ENCODE data around the gene DPF1.
"Not testable (repeated sequence)": the region's sequence is repeated elsewhere in the genome, so short reads cannot be mapped to it uniquely, and the experiment has no call there.

The DPF1 gene

GRCh38 chr19:38250821-38251563, 27.0 kb upstream of the DPF1 start:
- DNase-seq (ENCODE audit: low read depth): no peak

DNA sequence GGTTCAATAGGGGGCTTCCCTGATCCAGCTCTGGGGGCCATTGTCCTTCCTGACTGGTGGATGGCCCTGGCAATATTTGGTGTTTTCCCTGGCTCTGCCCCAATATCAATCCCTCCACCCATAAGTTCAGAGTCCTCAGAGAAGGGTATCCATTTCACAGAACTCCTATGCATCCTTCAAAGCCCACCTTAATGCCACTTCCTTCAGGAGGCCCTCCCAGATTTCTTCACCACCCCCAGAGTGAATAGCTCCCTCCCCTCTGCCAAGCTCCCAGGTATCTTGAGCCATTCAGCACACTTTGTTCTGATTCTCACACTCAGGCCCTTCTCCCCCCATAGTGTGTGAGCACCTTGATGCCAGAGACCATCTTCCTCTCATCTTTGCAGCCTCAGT, 26.4 kb upstream of the DPF1 start:
- no peak for DNase-seq (ENCODE audit: low read depth)

DNA sequence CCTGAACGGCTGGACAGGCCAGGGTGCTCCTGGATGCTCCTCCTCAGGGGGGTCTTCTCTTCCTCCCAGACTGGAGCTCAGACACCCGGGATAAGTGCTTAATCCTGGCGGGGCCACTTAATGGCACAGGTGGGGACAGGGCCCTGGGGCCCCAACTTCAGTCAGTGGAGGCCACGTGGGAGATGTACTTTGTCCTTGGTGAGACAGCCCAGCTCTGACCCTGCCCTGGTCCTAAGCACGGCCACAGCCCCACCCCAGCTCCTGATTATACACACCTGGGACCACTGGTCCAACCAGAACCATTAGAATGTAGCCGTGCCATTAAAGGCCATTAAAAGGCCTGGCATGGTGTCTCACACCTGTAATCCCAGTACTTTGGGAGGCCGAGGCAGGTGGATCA, 24.4 kb upstream of the DPF1 start:
- DNase-seq (ENCODE audit: low read depth): no peak

- no peak for DNase-seq (ENCODE audit: low read depth)
Observed at GRCh38 chr19:38247734-38248268, 23.8 kb upstream of the DPF1 start.

GRCh38 chr19:38247126-38247525, 23.1 kb upstream of the DPF1 start:
- no peak for DNase-seq (ENCODE audit: low read depth)

DNA sequence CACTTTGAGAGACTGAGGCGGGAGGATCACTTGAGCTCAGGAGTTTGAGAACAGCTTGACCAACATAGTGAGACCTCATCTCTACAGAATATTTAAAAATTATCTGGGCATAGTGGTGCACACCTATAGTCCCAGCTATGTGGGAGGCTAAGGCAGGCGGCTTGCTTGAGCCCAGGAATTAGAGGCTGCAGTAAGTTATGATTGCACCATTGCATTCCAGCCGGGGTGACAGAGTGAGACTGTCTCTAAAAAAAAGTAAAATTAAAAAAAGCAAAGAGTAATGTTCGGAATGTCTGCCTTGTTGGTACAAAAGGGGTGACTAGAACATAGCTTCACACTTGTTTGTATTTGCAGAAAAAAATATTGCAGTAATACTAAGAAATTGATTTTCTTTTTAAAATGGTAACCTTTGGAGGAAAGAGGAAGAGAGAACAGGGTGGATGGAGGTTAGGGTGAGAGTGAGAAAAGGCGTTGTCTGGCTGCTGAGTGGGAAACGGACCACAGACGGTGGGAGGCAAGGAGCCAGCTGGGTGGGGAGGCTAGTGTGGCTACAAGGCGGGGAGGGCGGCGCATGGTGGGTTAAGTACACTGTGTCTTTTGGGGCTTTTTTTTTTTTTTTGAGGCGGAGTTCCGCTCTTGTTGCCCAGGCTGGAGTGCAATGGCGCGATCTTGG, 21.9 kb upstream of the DPF1 start:
- DNase-seq (ENCODE audit: low read depth): no peak

GRCh38 chr19:38243279-38243673, 19.3 kb upstream of the DPF1 start:
- DNase-seq (ENCODE audit: low read depth): no peak

DNA sequence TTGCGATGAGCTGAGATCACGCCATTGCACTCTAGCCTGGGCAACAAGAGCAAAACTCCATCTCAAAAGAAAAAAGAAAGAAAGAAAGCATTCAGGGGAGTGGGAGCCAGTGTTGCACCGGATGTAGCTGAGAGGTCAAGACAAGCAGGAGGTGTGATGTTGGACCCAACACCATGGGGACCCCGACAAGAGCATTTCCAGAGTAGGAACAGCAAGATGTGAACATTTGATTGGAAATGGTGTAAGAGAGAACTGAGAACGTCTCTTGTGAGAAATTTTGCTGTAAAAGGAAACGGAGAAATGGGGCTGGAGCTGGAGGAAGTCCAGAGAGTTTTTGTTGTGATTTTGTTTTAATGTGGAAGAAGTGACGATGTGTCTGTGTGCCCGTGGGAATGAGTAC, 15.8 kb upstream of the DPF1 start:
- no peak for DNase-seq (ENCODE audit: low read depth)

DNA sequence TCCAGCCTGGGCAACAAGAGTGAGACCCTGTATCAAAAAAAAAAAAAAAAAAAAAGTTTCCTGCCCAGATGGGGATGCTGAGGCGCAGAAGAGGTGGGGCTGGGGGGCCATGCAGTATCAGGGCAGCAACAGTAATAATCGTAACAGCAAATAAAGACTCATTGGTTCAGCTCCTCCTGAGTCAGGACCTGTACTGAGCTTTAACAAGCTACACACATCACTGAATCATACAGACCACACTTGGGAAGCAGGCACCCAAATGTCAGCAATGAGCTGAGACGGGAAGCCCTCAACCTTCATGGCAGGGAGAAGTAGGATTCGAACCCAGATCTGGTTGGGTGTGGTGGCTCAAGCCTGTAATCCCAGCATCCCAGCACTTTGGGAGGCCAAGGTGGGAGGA, 10.6 kb upstream of the DPF1 start:
- DNase-seq (ENCODE audit: low read depth): no peak

DNA sequence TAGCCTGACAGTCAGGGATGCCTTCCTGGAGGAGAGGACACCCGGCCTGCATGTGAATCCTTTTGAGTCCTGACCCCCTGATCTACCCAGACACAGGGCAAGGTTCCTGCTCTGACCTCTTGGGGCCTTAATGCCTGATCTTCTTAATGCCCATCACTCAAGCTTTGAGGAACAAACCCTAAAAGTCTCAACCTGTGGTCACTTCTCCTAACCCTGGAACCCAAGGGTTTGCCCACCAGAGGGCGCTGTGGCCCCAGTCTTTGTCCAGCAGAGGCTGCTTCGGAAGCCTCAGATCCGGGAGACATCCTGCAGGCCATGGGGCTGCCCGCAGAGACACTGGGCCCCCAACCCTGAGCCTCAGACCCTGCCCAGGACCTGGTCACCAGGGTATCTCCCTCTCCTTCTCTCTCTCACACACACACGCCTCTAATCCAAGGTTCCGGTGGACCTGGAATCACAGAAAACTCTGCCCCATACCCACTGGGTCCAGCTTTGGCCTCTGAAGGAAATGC, 9.8 kb upstream of the DPF1 start:
- no peak for DNase-seq (ENCODE audit: low read depth)

GRCh38 chr19:38231918-38232317, 7.9 kb upstream of the DPF1 start:
- DNase-seq (ENCODE audit: low read depth): no peak

DNA sequence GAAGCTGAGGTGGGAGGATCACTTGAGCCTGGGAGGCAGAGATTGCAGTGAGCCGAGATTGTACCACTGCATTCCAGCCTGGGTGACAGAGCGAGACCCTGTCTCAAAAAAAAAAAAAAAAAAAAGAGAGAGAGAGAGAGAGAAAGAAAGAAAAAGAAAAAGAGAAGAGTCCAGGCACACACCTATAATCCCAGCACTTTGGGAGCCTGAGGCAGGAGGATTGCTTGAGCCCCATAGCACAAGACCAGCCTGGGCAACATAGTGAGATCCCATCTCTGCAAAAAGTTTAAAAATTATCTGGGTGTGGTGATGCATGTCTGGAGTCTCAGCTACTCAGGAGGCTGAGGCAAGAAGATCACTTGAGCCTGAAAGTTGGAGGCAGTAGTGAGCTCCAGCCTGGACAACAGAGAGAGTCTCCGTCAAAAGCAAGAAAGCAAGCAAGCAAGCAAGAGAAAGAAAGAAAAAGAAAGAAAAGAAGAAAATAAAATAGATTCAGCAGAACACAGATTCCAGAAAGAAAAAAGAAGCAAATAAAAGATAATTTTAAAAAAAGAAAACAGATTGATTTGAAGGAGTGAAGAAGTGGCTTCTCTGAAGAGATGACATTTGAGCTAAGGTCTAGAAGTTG, 6.6 kb upstream of the DPF1 start:
- not testable (repeated sequence) for DNase-seq (ENCODE audit: low read depth)

DNA sequence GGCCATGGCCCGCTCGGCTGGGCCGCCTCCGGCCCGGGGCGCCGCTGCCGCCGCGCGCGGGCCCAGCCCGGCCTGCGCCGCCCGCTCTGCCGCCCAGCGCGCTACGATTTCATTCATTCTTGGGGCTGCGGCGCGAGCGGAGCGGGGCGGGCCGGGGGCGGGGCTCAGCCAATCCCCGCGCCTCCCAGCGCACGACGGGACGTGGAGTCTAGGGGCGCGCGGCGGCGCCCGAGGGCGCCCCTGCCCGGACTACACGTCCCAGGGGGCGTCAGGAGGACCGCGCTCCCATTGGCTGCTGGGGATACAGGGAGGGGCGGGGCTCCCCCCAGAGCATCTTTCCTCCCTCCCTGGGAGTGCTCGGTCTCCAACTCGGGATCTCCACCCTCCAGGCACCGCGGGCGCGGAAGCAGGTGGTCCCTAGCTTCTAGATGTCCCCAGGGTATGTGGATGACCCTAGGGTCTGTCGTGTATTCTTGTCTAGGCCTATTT, 5.6 kb upstream of the DPF1 start:
- peak; percentile 43 for DNase-seq (ENCODE audit: low read depth)

DNA sequence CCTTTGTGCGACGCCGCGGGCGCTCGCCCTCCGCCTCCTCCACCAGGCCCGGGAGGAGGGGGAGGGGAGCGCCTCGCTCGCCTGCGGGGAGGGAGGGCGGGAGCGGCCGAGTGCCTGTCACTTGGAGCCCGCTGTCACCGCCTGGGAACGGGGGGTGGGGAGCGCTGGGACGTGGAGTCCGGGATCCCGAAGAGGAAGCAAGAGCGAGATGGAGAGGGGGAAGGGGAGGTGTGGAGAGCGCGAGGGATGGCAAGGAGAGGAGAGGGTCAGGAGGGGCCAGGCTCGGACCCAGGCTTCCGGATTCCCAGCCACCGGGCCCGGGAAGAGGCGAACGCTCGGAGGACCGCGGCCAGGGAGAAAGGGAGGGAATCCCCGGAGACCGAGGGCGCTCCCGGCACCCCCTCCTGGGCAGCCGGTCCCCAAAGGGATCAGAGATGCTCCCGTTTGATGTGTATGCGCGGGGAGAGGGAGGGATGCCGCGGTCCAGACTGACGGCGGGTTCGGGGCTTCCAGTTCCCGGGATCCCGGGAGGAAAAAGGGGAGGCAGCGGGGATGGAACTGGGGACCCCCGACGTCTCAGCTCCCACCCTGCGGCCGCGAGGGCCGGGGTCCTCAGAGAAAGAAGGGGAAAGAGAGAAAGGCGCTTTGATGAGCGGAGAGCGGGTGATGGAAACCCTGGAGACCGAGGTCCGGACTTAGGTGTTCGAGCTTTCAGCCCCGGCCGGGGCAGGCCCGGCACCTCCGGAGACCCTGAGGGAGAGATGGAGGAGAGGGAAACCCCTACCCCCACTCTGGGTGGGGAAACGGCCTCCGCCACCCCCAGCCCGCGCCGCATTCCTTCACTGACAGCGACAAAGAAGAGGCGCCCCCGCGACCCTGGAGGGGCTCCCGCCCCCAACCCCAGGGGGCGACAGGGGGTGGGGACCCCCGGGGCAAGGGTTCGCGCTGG, 4.7 kb upstream of the DPF1 start:
- no peak for DNase-seq (ENCODE audit: low read depth)

GRCh38 chr19:38228005-38228377, 4.0 kb upstream of the DPF1 start:
- DNase-seq (ENCODE audit: low read depth): no peak

DNA sequence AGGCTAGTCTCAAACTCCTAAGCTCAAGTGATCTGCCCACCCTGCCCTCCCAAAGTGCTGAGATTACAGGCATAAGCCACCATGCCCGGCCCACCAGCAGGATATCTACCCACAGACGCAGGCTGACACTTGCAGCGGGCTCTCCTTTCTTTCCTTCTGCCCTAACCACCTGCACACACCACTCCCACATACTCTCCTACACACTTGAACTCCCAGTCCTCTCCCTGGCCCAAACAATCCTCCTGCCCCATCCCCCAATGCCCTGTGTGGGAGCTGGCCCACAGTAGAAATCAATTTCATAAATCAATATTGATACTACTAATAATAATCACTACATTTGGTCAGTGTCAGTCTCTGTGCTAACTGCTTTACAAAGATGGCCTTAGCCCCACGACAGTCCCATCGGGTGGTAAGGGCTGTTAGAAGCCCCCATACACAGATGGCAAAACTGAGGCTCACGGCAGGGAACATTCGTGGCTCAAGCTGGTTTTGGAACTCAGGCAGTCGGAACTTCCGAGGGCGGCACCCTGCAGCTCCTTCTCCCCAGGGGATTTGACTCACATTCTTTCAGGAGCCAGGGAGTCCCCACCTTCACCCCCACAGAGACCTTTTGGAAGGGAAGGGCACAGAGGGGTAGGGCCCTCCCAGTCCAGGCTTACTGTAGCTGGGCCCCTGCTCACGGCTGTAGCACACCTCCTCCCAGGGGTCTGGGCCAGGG, 3.4 kb upstream of the DPF1 start:
- no peak for DNase-seq (ENCODE audit: low read depth)

GRCh38 chr19:38224863-38225218, 819 bp upstream of the DPF1 start:
- DNase-seq (ENCODE audit: low read depth): not testable (repeated sequence)

DNA sequence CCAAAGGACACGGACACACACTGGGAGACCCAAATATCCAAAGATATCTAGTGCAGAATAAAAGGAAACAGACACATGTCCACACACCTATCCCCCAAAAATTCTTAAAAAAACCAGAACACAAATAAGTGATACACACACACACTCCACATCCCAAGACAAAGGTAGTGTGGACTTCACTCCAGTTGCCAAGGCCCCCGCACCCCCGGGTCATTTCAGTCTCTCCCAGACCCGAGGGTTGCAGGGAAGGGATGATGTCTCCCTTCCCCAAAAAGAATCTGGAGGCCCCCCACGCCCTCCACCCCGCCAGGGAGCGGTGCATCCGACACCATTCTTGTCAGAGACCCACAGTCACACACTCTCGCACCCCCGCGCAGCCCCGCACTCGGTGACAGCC, 407 bp downstream of the DPF1 start:
- no peak for DNase-seq (ENCODE audit: low read depth)

GRCh38 chr19:38223119-38223523, 901 bp downstream of the DPF1 start:
- no peak for DNase-seq (ENCODE audit: low read depth)

GRCh38 chr19:38221919-38222830, 1.8 kb downstream of the DPF1 start:
- DNase-seq (ENCODE audit: low read depth): no peak
